IMR-90 (cell line): ENCODE measurements around the gene USP7. TPM values are rescaled to one million over a fixed set of nuclear protein-coding genes. Genes with fewer than 3 reads are reported as not detected.

Experiments
- ATAC-seq: fragments of 200-7000 bp; cut with Tn5 transposase; 2 replicates; pipeline ENCODE4 v1.9.1; 2020; ENCODE audit warnings: low read depth, mild to moderate bottlenecking, moderate library complexity
- BruUV-seq: library from RNA; stranded (reverse); fragments of 400-500 nt; replicated peaks from 2 replicates; lab custom pipeline; 2021; lab: Mats Ljungman, UMichigan
- CTCF ChIA-PET: fragments of 300-600 bp; formaldehyde crosslinking; extraction: SDS; loops from one replicate; lab custom pipeline; 2021; ENCODE audit warnings: antibody characterized with exemption; lab: Yijun Ruan, JAX
- POLR2A ChIA-PET: fragments of 300-600 bp; sonication (Branson Sonifier 250); formaldehyde crosslinking; loops from one replicate; lab custom pipeline; 2022; ENCODE audit warnings: antibody characterized with exemption; ENCODE audit not compliant: unreplicated experiment; lab: Charles Lee
- DNase-seq: peaks from one replicate; pipeline ENCODE4 v3.0.0; 2013
- H2AFZ ChIP-seq: replicated peaks from 2 replicates; pipeline ENCODE3; 2013; ENCODE audit warnings: low read length, mild to moderate bottlenecking; ENCODE audit not compliant: poor library complexity
- H2AK5ac ChIP-seq: 2 replicates; pipeline ENCODE4 v1.6.1; 2013; ENCODE audit warnings: low read depth, low read length, inconsistent platforms
- H2AK9ac ChIP-seq: replicated peaks from 2 replicates; pipeline ENCODE3; 2013; ENCODE audit warnings: mild to moderate bottlenecking, low read depth, low read length, moderate library complexity; ENCODE audit not compliant: poor library complexity
- H2BK120ac ChIP-seq: 2 replicates; pipeline ENCODE4 v1.6.1; 2013; ENCODE audit warnings: low read depth, low read length, inconsistent platforms
- H2BK15ac ChIP-seq: 3 replicates; pipeline ENCODE4 v1.6.1; 2013; ENCODE audit warnings: low read depth, low read length, inconsistent platforms
- H2BK20ac ChIP-seq: 2 replicates; pipeline ENCODE4 v1.6.1; 2013; ENCODE audit warnings: low read depth, mild to moderate bottlenecking, inconsistent platforms, low read length, moderate library complexity
- H2BK5ac ChIP-seq: 2 replicates; pipeline ENCODE4 v1.6.1; 2013; ENCODE audit warnings: mild to moderate bottlenecking, low read depth, low read length, inconsistent platforms; ENCODE audit not compliant: poor library complexity, severe bottlenecking
- H3K14ac ChIP-seq: replicated peaks from 2 replicates; pipeline ENCODE4 v1.6.1; 2013; ENCODE audit warnings: low read depth, low read length, inconsistent platforms
- H3K18ac ChIP-seq: 2 replicates; pipeline ENCODE4 v1.6.1; 2013; ENCODE audit warnings: low read depth, low read length, control low read depth
- H3K23ac ChIP-seq: 2 replicates; pipeline ENCODE4 v1.6.1; 2013; ENCODE audit warnings: low read depth, low read length, inconsistent platforms
- H3K27ac ChIP-seq: 2 replicates; pipeline ENCODE4 v1.5.1; 2013; ENCODE audit warnings: mild to moderate bottlenecking, control low read depth, low read length; ENCODE audit not compliant: insufficient read depth
- H3K27me3 ChIP-seq: 2 replicates; pipeline ENCODE4 v1.6.1; 2013; ENCODE audit warnings: low read length; ENCODE audit not compliant: control insufficient read depth, insufficient read depth
- H3K36me3 ChIP-seq: 2 replicates; pipeline ENCODE4 v1.6.1; 2013; ENCODE audit warnings: low read length, mixed read lengths; ENCODE audit not compliant: control insufficient read depth, insufficient read depth
- H3K4ac ChIP-seq: 2 replicates; pipeline ENCODE4 v1.6.1; 2013; ENCODE audit warnings: low read depth, low read length, inconsistent platforms
- H3K4me1 ChIP-seq: 2 replicates; pipeline ENCODE4 v1.6.1; 2013; ENCODE audit warnings: low read length, mixed read lengths; ENCODE audit not compliant: control insufficient read depth, insufficient read depth
- H3K4me2 ChIP-seq: 2 replicates; pipeline ENCODE4 v1.6.1; 2013; ENCODE audit warnings: low read depth, mild to moderate bottlenecking, control low read depth, low read length, moderate library complexity
- H3K4me3 ChIP-seq: 2 replicates; pipeline ENCODE4 v1.5.1; 2013; ENCODE audit warnings: low read depth, mild to moderate bottlenecking, control low read depth, low read length, moderate library complexity; ENCODE audit not compliant: insufficient read depth
- H3K56ac ChIP-seq: 2 replicates; pipeline ENCODE4 v1.6.1; 2013; ENCODE audit warnings: low read length, inconsistent platforms; ENCODE audit not compliant: insufficient read depth; ENCODE audit errors: extremely low read depth
- H3K79me1 ChIP-seq, 2 experiments: 2 replicates each; pipeline ENCODE4 v1.6.1; 2013; ENCODE audit warnings: low read length in 2 of 2, inconsistent platforms in 1 of 2, low read depth in 1 of 2
- H3K9ac ChIP-seq: 2 replicates; pipeline ENCODE4 v1.6.1; 2013; ENCODE audit warnings: low read depth, low read length, control low read depth
- H3K9me1 ChIP-seq: 2 replicates; pipeline ENCODE4 v1.6.1; 2013; ENCODE audit warnings: low read length, inconsistent platforms; ENCODE audit not compliant: insufficient read depth
- H3K9me3 ChIP-seq: 2 replicates; pipeline ENCODE4 v1.6.1; 2013; ENCODE audit warnings: low read length; ENCODE audit not compliant: control insufficient read depth, insufficient read depth
- H4K20me1 ChIP-seq: 2 replicates; pipeline ENCODE4 v1.6.1; 2013; ENCODE audit warnings: low read length, inconsistent platforms; ENCODE audit not compliant: insufficient read depth
- H4K5ac ChIP-seq: 2 replicates; pipeline ENCODE4 v1.6.1; 2013; ENCODE audit warnings: mild to moderate bottlenecking, low read depth, low read length, control low read depth
- H4K8ac ChIP-seq, 2 experiments: 2 replicates each; pipeline ENCODE4 v1.6.1; 2013; ENCODE audit warnings: low read depth in 2 of 2, low read length in 2 of 2, control low read depth in 1 of 2, inconsistent platforms in 1 of 2
- H4K91ac ChIP-seq: 2 replicates; pipeline ENCODE4 v1.6.1; 2013; ENCODE audit warnings: low read depth, low read length, inconsistent platforms; ENCODE audit not compliant: insufficient read depth
- BHLHE40 ChIP-seq: fragments of 150-350 bp; IDR thresholded peaks from 2 replicates; pipeline ENCODE4 v1.6.1; 2016; ENCODE audit warnings: mild to moderate bottlenecking, low read depth, low read length
- FOS ChIP-seq: fragments of 150-350 bp; IDR thresholded peaks from 2 replicates; pipeline ENCODE4 v1.6.1; 2016; ENCODE audit warnings: low read depth, low read length
- MAFK ChIP-seq: IDR thresholded peaks from 2 replicates; pipeline ENCODE4 v1.6.1; 2012; ENCODE audit warnings: low read depth, low read length, improper control_type of control experiment
- MXI1 ChIP-seq: IDR thresholded peaks from 2 replicates; pipeline ENCODE4 v1.6.1; 2012; ENCODE audit warnings: low read depth, mild to moderate bottlenecking, low read length, moderate library complexity, borderline replicate concordance
- NFE2L2 ChIP-seq: fragments of 150-350 bp; IDR thresholded peaks from 2 replicates; pipeline ENCODE4 v1.6.1; 2016; ENCODE audit warnings: low read depth, mild to moderate bottlenecking, low read length
- POLR2A ChIP-seq: IDR thresholded peaks from 2 replicates; pipeline ENCODE4 v1.6.1; 2012; ENCODE audit warnings: mild to moderate bottlenecking, low read depth, low read length
- RAD21 ChIP-seq: IDR thresholded peaks from 2 replicates; pipeline ENCODE4 v1.6.1; 2012; ENCODE audit warnings: low read length, improper control_type of control experiment
- RCOR1 ChIP-seq: IDR thresholded peaks from 2 replicates; pipeline ENCODE4 v1.6.1; 2012; ENCODE audit warnings: mild to moderate bottlenecking, low read length, improper control_type of control experiment; ENCODE audit not compliant: insufficient replicate concordance
- RFX5 ChIP-seq: IDR thresholded peaks from 2 replicates; pipeline ENCODE4 v1.8.0; 2012; ENCODE audit warnings: low read depth, mild to moderate bottlenecking, low read length, moderate library complexity
- SMC3 ChIP-seq: fragments of 150-350 bp; IDR thresholded peaks from 2 replicates; pipeline ENCODE4 v1.6.1; 2016; ENCODE audit warnings: low read depth, mild to moderate bottlenecking, antibody characterized with exemption, low read length, moderate library complexity
- WGBS, 2 experiments: methylation state at CpG; one replicate each; pipeline versions ENCODE4 v1.1.5 to v1.1.7; 2013; ENCODE audit warnings: missing lambda C conversion rate in 2 of 2; ENCODE audit not compliant: insufficient read length in 1 of 2; ENCODE audit errors: extremely low coverage in 2 of 2; 5-methylcytosine and 5-hydroxymethylcytosine counted together
- dilution Hi-C: fragments of 300-500 bp; cut with HindIII; formaldehyde crosslinking; loops from one replicate; pipeline ENCODE4 v1.14.3; 2018; ENCODE audit warnings: low sequenced_read_pairs; ENCODE audit not compliant: unreplicated experiment
- in situ Hi-C: fragments of 300-500 bp; cut with MboI; formaldehyde crosslinking; loops from 3 replicates; pipeline ENCODE4 v1.14.3; 2019; ENCODE audit warnings: low sequenced_read_pairs, inconsistent platforms, mixed read lengths
- intact Hi-C: fragments of 100-400 bp; cut with micrococcal nuclease; formaldehyde crosslinking; loops from 2 replicates; pipeline ENCODE4 v1.10.0; 2022
- polyA plus RNA-seq, 3 experiments: library from polyadenylated mRNA; depleted of rRNA; stranded (reverse); fragments of >200 nt; gene quantifications; 2 replicates each; pipeline ENCODE4 v1.2.3, GENCODE V29; 2012; ENCODE audit warnings: low replicate concordance in 1 of 3
- total RNA-seq: library from RNA; depleted of rRNA; stranded (reverse); fragments of >200 nt; gene quantifications from 2 replicates; pipeline ENCODE4 v1.2.3, GENCODE V29; 2012
- TF ChIP-seq, protein P1 (sequence below): conservative IDR thresholded peaks from 2 replicates; pipeline ENCODE4 v1.5.1; 2012; ENCODE audit warnings: mild to moderate bottlenecking, low read depth, low read length, improper control_type of control experiment
- TF ChIP-seq, protein P2 (sequence below): fragments of 150-350 bp; IDR thresholded peaks from 2 replicates; pipeline ENCODE4 v1.6.1; 2017; ENCODE audit warnings: mild to moderate bottlenecking, antibody characterized with exemption, low read length, low read depth

Gene USP7
- total and polyA plus RNA-seq, 2 of the 4 experiments (the other 2 are of a cell fraction), result 17.8 to 28.3 TPM

DNA sequence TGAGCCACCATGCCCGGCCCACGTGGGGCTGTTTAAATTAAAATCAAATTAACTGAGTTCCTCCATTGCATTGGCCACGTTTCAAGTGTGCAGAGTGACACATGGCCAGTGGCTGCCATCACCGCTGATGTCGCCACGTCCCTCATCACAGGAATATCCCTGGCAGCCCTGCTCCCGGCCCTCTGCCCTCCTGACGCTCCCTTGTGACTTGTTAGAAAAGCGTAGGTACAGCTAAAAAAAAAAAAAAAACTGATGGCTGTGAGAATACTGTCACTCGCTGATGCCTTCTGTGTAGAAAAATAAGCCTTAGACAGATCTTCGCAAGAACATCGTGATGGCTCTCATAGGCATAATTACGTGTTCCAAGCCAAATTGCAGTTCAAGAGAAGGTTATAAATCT is 116.6 kb downstream of the USP7 start:
- DNase-seq (no peak), ATAC-seq (no peak)
- Histone ChIP-seq H4K91ac (no peak overlapping the region), H3K4me1 (peaks cover 21% of the 10 kb centered on the region), H3K27me3 (no peaks in the 10 kb centered on the region), H3K4ac (no peak overlapping the region), H3K9me1 (peaks cover 15% of the 10 kb centered on the region), H3K4me3 (no peak overlapping the region), H3K23ac (no peak overlapping the region), H2AK5ac (no peak overlapping the region), H2BK120ac (no peak overlapping the region), H3K9me3 (no peaks in the 10 kb centered on the region), H2BK5ac (no peak overlapping the region), H3K4me2 (no peak overlapping the region), H3K56ac (no peak overlapping the region), H3K79me1 (peaks cover 21 to 60% of the 10 kb centered on the region in 2 experiments; a peak in 3 of 4 replicates), H2BK20ac (no peak overlapping the region), H3K14ac (no peak overlapping the region), H3K27ac (no peak overlapping the region), H3K9ac (no peak overlapping the region), H2AFZ (no peak overlapping the region), H4K5ac (no peak overlapping the region), H3K18ac (no peak overlapping the region), H4K20me1 (peaks cover 66% of the 10 kb centered on the region), H2BK15ac (no peak overlapping the region), H3K36me3 (peaks cover 45% of the 10 kb centered on the region), H2AK9ac (no peak overlapping the region), H4K8ac (no peak overlapping the region)
- no peak for TF ChIP-seq SMC3
- no peak for TF ChIP-seq MXI1
- no peak for TF ChIP-seq MAFK
- TF ChIP-seq BHLHE40, result no peak
- TF ChIP-seq FOS, result no peak
- TF ChIP-seq, protein P1, sequence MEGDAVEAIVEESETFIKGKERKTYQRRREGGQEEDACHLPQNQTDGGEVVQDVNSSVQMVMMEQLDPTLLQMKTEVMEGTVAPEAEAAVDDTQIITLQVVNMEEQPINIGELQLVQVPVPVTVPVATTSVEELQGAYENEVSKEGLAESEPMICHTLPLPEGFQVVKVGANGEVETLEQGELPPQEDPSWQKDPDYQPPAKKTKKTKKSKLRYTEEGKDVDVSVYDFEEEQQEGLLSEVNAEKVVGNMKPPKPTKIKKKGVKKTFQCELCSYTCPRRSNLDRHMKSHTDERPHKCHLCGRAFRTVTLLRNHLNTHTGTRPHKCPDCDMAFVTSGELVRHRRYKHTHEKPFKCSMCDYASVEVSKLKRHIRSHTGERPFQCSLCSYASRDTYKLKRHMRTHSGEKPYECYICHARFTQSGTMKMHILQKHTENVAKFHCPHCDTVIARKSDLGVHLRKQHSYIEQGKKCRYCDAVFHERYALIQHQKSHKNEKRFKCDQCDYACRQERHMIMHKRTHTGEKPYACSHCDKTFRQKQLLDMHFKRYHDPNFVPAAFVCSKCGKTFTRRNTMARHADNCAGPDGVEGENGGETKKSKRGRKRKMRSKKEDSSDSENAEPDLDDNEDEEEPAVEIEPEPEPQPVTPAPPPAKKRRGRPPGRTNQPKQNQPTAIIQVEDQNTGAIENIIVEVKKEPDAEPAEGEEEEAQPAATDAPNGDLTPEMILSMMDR, result no peak
- TF ChIP-seq RCOR1, result no peak
- TF ChIP-seq, protein P2, sequence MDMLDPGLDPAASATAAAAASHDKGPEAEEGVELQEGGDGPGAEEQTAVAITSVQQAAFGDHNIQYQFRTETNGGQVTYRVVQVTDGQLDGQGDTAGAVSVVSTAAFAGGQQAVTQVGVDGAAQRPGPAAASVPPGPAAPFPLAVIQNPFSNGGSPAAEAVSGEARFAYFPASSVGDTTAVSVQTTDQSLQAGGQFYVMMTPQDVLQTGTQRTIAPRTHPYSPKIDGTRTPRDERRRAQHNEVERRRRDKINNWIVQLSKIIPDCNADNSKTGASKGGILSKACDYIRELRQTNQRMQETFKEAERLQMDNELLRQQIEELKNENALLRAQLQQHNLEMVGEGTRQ, result no peak
- no peak for TF ChIP-seq RAD21
- TF ChIP-seq NFE2L2, result no peak
- TF ChIP-seq RFX5, result no peak
- no peak for TF ChIP-seq POLR2A
- ChIA-PET POLR2A (no interaction called here), CTCF (no interaction called here)
- in situ Hi-C loops, result no loop called here
- dilution Hi-C loops, result no loop called here
- 82% methylated on average over 7 of the region's 13 CpGs; no CpG with 5 or more reads in 1 of the 2 experiments for WGBS, 2 experiments
- BruUV-seq, result no TSS peak
- intact Hi-C loops, result no loop called here
